A549 (cell line): ENCODE results near the gene TRIM7. TPM values are rescaled to one million over a fixed set of nuclear protein-coding genes. Genes with fewer than 3 reads are reported as not detected.

ENCODE experiments used
- ATAC-seq, 2 experiments: fragments of 200-7000 bp in 1 of 2; fragments of >200 bp in 1 of 2; cut with Nextera tagmentation in 1 of 2; cut with Tn5 transposase in 1 of 2; 3 replicates each; pipeline versions ENCODE4 v1.8.0 to v1.9.1; 2018 to 2020; ENCODE audit warnings: mild to moderate bottlenecking in 1 of 2, moderate library complexity in 1 of 2
- CTCF ChIA-PET: fragments of 300-600 bp; sonication (Branson Sonifier 250); formaldehyde crosslinking; extraction: SDS; loops from one replicate; lab custom pipeline; 2021; ENCODE audit warnings: antibody characterized with exemption, inconsistent platforms; lab: Yijun Ruan, JAX
- POLR2A ChIA-PET: fragments of 350-600 bp; formaldehyde crosslinking; extraction: SDS; loops from one replicate; lab custom pipeline; 2021; ENCODE audit warnings: antibody characterized with exemption, inconsistent platforms; lab: Yijun Ruan, JAX
- DNase-seq, 2 experiments: peaks; one replicate each; pipeline versions ENCODE4 v3.0.0 to v3.0.0-alpha.2; 2011 to 2016; ENCODE audit warnings: low read depth in 1 of 2, low spot score in 1 of 2
- FAIRE-seq: peaks from 2 replicates; lab custom pipeline; 2011; peaks lifted over from hg19 to GRCh38; lab: Jason Lieb, UNC
- H3K27ac ChIP-seq, 2 experiments: fragments of >200 bp; sonication (Bioruptor Twin); formaldehyde crosslinking; 3 replicates each; pipeline ENCODE4 v1.5.1; 2016 to 2017
- H3K4me1 ChIP-seq: fragments of >200 bp; sonication (Bioruptor Twin); formaldehyde crosslinking; 3 replicates; pipeline ENCODE4 v1.6.1; 2016
- H3K4me2 ChIP-seq: fragments of >200 bp; sonication (Bioruptor Twin); formaldehyde crosslinking; 3 replicates; pipeline ENCODE4 v1.6.1; 2016
- H3K4me3 ChIP-seq: fragments of >200 bp; sonication (Bioruptor Twin); formaldehyde crosslinking; 3 replicates; pipeline ENCODE4 v1.5.1; 2016
- H3K9me3 ChIP-seq: fragments of >200 bp; sonication (Bioruptor Twin); formaldehyde crosslinking; 3 replicates; pipeline ENCODE4 v1.6.1; 2016
- BHLHE40 ChIP-seq: IDR thresholded peaks from 2 replicates; pipeline ENCODE4 v1.6.1; 2012; ENCODE audit warnings: low read depth, low read length, inconsistent platforms
- CEBPB ChIP-seq, 2 experiments: fragments of >200 bp in 1 of 2; sonication (Bioruptor Twin) in 1 of 2; formaldehyde crosslinking in 1 of 2; IDR thresholded peaks; 2 replicates each; pipeline ENCODE4 v1.6.1; 2012 to 2016
- CHD4 ChIP-seq: fragments of 200-600 bp; sonication (generic); IDR thresholded peaks from 2 replicates; pipeline ENCODE4 v1.6.1; 2016; ENCODE audit warnings: antibody characterized with exemption, mild to moderate bottlenecking, borderline replicate concordance
- CTCF ChIP-seq: fragments of >200 bp; sonication (Bioruptor Twin); formaldehyde crosslinking; IDR thresholded peaks from 3 replicates; pipeline ENCODE4 v1.5.1; 2016
- E2F6 ChIP-seq: IDR thresholded peaks from 2 replicates; pipeline ENCODE4 v1.6.1; 2012; ENCODE audit warnings: low read depth, borderline replicate concordance
- ELK1 ChIP-seq: fragments of 150-350 bp; IDR thresholded peaks from 2 replicates; pipeline ENCODE4 v1.6.1; 2014; ENCODE audit warnings: low read depth, mild to moderate bottlenecking, low read length
- FOSB ChIP-seq: fragments of 250-450 bp; sonication (Bioruptor Pico); IDR thresholded peaks from 2 replicates; pipeline ENCODE4 v1.5.0; 2020; ENCODE audit warnings: mild to moderate bottlenecking, moderate library complexity
- HEYL ChIP-seq: fragments of 250-450 bp; sonication (Bioruptor Pico); IDR thresholded peaks from 2 replicates; pipeline ENCODE4 v1.8.0; 2021; ENCODE audit warnings: mild to moderate bottlenecking, moderate library complexity
- HMGXB4 ChIP-seq: fragments of 250-450 bp; sonication (Bioruptor Pico); IDR thresholded peaks from 2 replicates; pipeline ENCODE4 v1.5.0; 2021; ENCODE audit warnings: mild to moderate bottlenecking, moderate library complexity, borderline replicate concordance
- HOXA7 ChIP-seq: fragments of 250-450 bp; sonication (Bioruptor Pico); IDR thresholded peaks from 2 replicates; pipeline ENCODE4 v1.5.0; 2020; ENCODE audit warnings: mild to moderate bottlenecking, moderate library complexity
- KDM5A ChIP-seq: fragments of 200-600 bp; sonication (generic); IDR thresholded peaks from 2 replicates; pipeline ENCODE4 v1.6.1; 2016; ENCODE audit warnings: antibody characterized with exemption, mild to moderate bottlenecking
- MAFK ChIP-seq: fragments of 450-650 bp; IDR thresholded peaks from 2 replicates; pipeline ENCODE4 v1.6.1; 2014; ENCODE audit not compliant: partially characterized antibody
- MAX ChIP-seq: IDR thresholded peaks from 2 replicates; pipeline ENCODE4 v1.6.1; 2012
- NR3C1 ChIP-seq: fragments of >200 bp; sonication (Bioruptor Twin); formaldehyde crosslinking; IDR thresholded peaks from 3 replicates; pipeline ENCODE4 v1.6.1; 2017
- PBX3 ChIP-seq: IDR thresholded peaks from 2 replicates; pipeline ENCODE4 v1.6.1; 2012
- PHF8 ChIP-seq: fragments of 200-600 bp; sonication (generic); IDR thresholded peaks from 2 replicates; pipeline ENCODE4 v1.6.1; 2016; ENCODE audit warnings: low read depth, mild to moderate bottlenecking, antibody characterized with exemption, moderate library complexity, borderline replicate concordance
- RARB ChIP-seq: fragments of 250-450 bp; sonication (Bioruptor Pico); IDR thresholded peaks from 2 replicates; pipeline ENCODE4 v1.8.0; 2021; ENCODE audit warnings: mild to moderate bottlenecking, moderate library complexity
- RCOR1 ChIP-seq: fragments of 150-350 bp; IDR thresholded peaks from 2 replicates; pipeline ENCODE4 v1.6.1; 2014; ENCODE audit warnings: antibody characterized with exemption, low read length, low read depth
- RFX5 ChIP-seq: fragments of 450-650 bp; IDR thresholded peaks from 2 replicates; pipeline ENCODE4 v1.7.1; 2014; ENCODE audit warnings: antibody characterized with exemption, mild to moderate bottlenecking, moderate library complexity
- SREBF2 ChIP-seq: fragments of 450-650 bp; IDR thresholded peaks from 2 replicates; pipeline ENCODE4 v1.6.1; 2014; ENCODE audit warnings: mild to moderate bottlenecking, moderate library complexity
- TFCP2L1 ChIP-seq: fragments of 250-450 bp; sonication (Bioruptor Pico); IDR thresholded peaks from 2 replicates; pipeline ENCODE4 v1.5.0; 2021; ENCODE audit warnings: mild to moderate bottlenecking
- USF2 ChIP-seq: fragments of 450-650 bp; IDR thresholded peaks from 2 replicates; pipeline ENCODE4 v1.6.1; 2014; ENCODE audit warnings: antibody characterized with exemption
- ZC3H11A ChIP-seq: fragments of 450-650 bp; IDR thresholded peaks from 2 replicates; pipeline ENCODE4 v1.6.1; 2014; ENCODE audit warnings: antibody characterized with exemption, mild to moderate bottlenecking
- ZNF302 ChIP-seq: fragments of 250-450 bp; sonication (Bioruptor Pico); IDR thresholded peaks from 2 replicates; pipeline ENCODE4 v1.9.0; 2021; ENCODE audit warnings: inconsistent platforms, mild to moderate bottlenecking, moderate library complexity
- ZSCAN20 ChIP-seq: fragments of 250-450 bp; sonication (Bioruptor Pico); IDR thresholded peaks from 2 replicates; pipeline ENCODE4 v1.8.0; 2022; ENCODE audit warnings: mild to moderate bottlenecking, moderate library complexity
- whole genome bisulfite sequencing: methylation state at CpG from one replicate; pipeline ENCODE4 v1.1.6; 2017; ENCODE audit errors: missing lambda C conversion rate; 5-methylcytosine and 5-hydroxymethylcytosine counted together
- polyA plus RNA-seq, 4 experiments: library from polyadenylated mRNA; depleted of rRNA in 3 of 4; stranded (reverse); fragments of >200 nt; fragmentation: RNase III in 1 of 4; extraction: RNeasy Plus Mini Kit Qiagen cat#74134 plus additional on column Dnase treatment in 1 of 4; gene quantifications; 2 replicates in 3 of 4; 3 replicates in 1 of 4; pipeline ENCODE4 v1.2.3, GENCODE V29; 2011 to 2017

The TRIM7 gene
- polyA plus RNA-seq, 2 of the 4 experiments (the other 2 are of a cell fraction): 21.8 to 30.7 TPM

GRCh38 chr5:181248277-181248676, 43.3 kb upstream of the TRIM7 start:
- Histone ChIP-seq H3K4me1 (peaks cover 54% of the 10 kb centered on the region), H3K4me3 (peak overlapping the region; percentile 94), H3K27ac (peak overlapping the region; percentile 55 to 97; a peak in 5 of 6 replicates), H3K4me2 (peak overlapping the region; percentile 86), H3K9me3 (no peaks in the 10 kb centered on the region)
- ChIA-PET POLR2A (interaction anchor here (2.6 kb wide), 1 partner anchor 13 kb away, joined by 21 read pairs; the partner anchor contains the start of gene TRIM52), CTCF (interaction anchor here (1.8 kb wide), 1 partner anchor 14 kb away, joined by 4 read pairs; no protein-coding TSS in a partner anchor)
- WGBS: 74% methylated on average over 4 of the region's 4 CpGs
- ATAC-seq: no peak
- TF ChIP-seq SREBF2 (no peak), PBX3 (no peak), ZNF302 (CRISPR knock-in tag) (no peak), RFX5 (no peak), TFCP2L1 (no peak), HEYL (no peak), HMGXB4 (CRISPR knock-in tag) (no peak), KDM5A (no peak), FOSB (CRISPR knock-in tag) (no peak), HOXA7 (CRISPR knock-in tag) (no peak)
- no peak for DNase-seq
- no peak for FAIRE-seq

GRCh38 chr5:181246276-181247049, 41.5 kb upstream of the TRIM7 start:
- FAIRE-seq: no peak
- H3K27ac ChIP-seq: peak overlapping the region; percentile 91 to 97
- POLR2A ChIA-PET: interaction anchor here (1.3 to 2.6 kb wide), 2 partner anchors 14 to 55 kb away, joined by 3 to 21 read pairs; partner anchors contain the start of gene TRIM52
- H3K4me3 ChIP-seq: peak overlapping the region; percentile 94
- H3K4me2 ChIP-seq: peak overlapping the region; percentile 86
- WGBS: 2% methylated on average over 38 of the region's 55 CpGs
- H3K4me1 ChIP-seq: peaks cover 58% of the 10 kb centered on the region
- CTCF ChIA-PET: interaction anchor here (1.1 to 1.8 kb wide), 2 partner anchors 10 to 12 kb away, joined by 3 to 4 read pairs; no protein-coding TSS in a partner anchor
- DNase-seq: peak; percentile 88 to 89
- ATAC-seq: peak; percentile 78 to 85
- H3K9me3 ChIP-seq: no peaks in the 10 kb centered on the region
- TF ChIP-seq E2F6 (peak; percentile 85), NR3C1 (no peak), ELK1 (no peak), BHLHE40 (no peak), MAFK (no peak), HMGXB4 (CRISPR knock-in tag) (no peak), RFX5 (no peak), KDM5A (no peak; the same call in 1 of the 2 replicates), ZSCAN20 (no peak), USF2 (no peak), RARB (no peak), ZC3H11A (no peak), RCOR1 (no peak), CEBPB (IDR thresholded peaks at IDR 0.05) (no peak), PHF8 (peak; percentile 51; the same call in 1 of the 2 replicates), MAX (peak; percentile 84; the same call in 1 of the 2 replicates), SREBF2 (no peak), CTCF (no peak), HOXA7 (CRISPR knock-in tag) (0 out of 2 replicates have a peak, but pooled peaks have one; percentile 0), CHD4 (no peak)
